MM.1S (cell line): Measurements from ENCODE around the gene RFFL.

Experiments used
- DNase-seq: peaks from one replicate; pipeline ENCODE4 v3.0.0-alpha.2; 2015
- H2AFZ ChIP-seq: fragments of 300-600 bp; sonication (generic); 2 replicates; pipeline ENCODE4 v1.6.0; 2016; ENCODE audit warnings: antibody characterized with exemption, low read length
- H3F3A ChIP-seq: fragments of 300-600 bp; sonication (generic); 2 replicates; pipeline ENCODE4 v1.6.1; 2016; ENCODE audit warnings: mild to moderate bottlenecking, antibody characterized with exemption, low read length, moderate library complexity, mixed read lengths; ENCODE audit not compliant: insufficient read depth
- H3K27ac ChIP-seq: fragments of 300-600 bp; sonication (generic); 2 replicates; pipeline ENCODE4 v1.5.1; 2016; ENCODE audit warnings: mild to moderate bottlenecking, low read length
- H3K27me3 ChIP-seq: fragments of 300-600 bp; sonication (generic); replicated peaks from 2 replicates; pipeline ENCODE4 v1.6.0; 2016; ENCODE audit warnings: low read length; ENCODE audit not compliant: insufficient read depth
- H3K36me3 ChIP-seq: fragments of 300-600 bp; sonication (generic); replicated peaks from 2 replicates; pipeline ENCODE4 v1.6.1; 2016; ENCODE audit warnings: mild to moderate bottlenecking, low read length, mixed read lengths; ENCODE audit not compliant: insufficient read depth
- H3K4me1 ChIP-seq: fragments of 300-600 bp; sonication (generic); 2 replicates; pipeline ENCODE4 v1.6.1; 2016; ENCODE audit warnings: low read length, mixed read lengths
- H3K4me2 ChIP-seq: fragments of 300-600 bp; sonication (generic); 2 replicates; pipeline ENCODE4 v1.6.0; 2016; ENCODE audit warnings: low read depth, low read length
- H3K4me3 ChIP-seq: fragments of 300-600 bp; sonication (generic); 2 replicates; pipeline ENCODE4 v1.5.1; 2016; ENCODE audit warnings: low read length, mixed read lengths
- H3K79me2 ChIP-seq: fragments of 300-600 bp; sonication (generic); 2 replicates; pipeline ENCODE4 v1.6.1; 2016; ENCODE audit warnings: mixed run types, low read length, mixed read lengths
- H3K9ac ChIP-seq: fragments of 300-600 bp; sonication (generic); 2 replicates; pipeline ENCODE4 v1.6.1; 2016; ENCODE audit warnings: low read length, mixed read lengths
- H3K9me2 ChIP-seq: fragments of 300-600 bp; sonication (generic); replicated peaks from 2 replicates; pipeline ENCODE4 v1.6.1; 2016; ENCODE audit warnings: mild to moderate bottlenecking, low read length, mixed read lengths; ENCODE audit not compliant: insufficient read depth
- H3K9me3 ChIP-seq: fragments of 300-600 bp; sonication (generic); replicated peaks from 2 replicates; pipeline ENCODE4 v1.6.1; 2016; ENCODE audit warnings: mild to moderate bottlenecking, low read length, mixed read lengths; ENCODE audit not compliant: insufficient read depth
- H4K20me1 ChIP-seq: fragments of 300-600 bp; sonication (generic); 2 replicates; pipeline ENCODE4 v1.6.1; 2016; ENCODE audit warnings: mild to moderate bottlenecking, low read length, moderate library complexity, mixed read lengths; ENCODE audit not compliant: insufficient read depth
- CTCF ChIP-seq: fragments of 300-600 bp; sonication (generic); IDR thresholded peaks from 2 replicates; pipeline ENCODE4 v1.5.1; 2016; ENCODE audit warnings: antibody characterized with exemption, low read length, mixed read lengths
- EZH2 ChIP-seq: fragments of 300-600 bp; sonication (generic); optimal IDR thresholded peaks from 2 replicates; pipeline ENCODE3; 2017; ENCODE audit warnings: low read depth, mild to moderate bottlenecking, antibody characterized with exemption, low read length, mixed read lengths
- EZH2phosphoT487 ChIP-seq: fragments of 300-600 bp; sonication (generic); IDR thresholded peaks from 2 replicates; pipeline ENCODE4 v1.6.1; 2018; ENCODE audit warnings: antibody characterized with exemption, low read length

The RFFL gene

DNA sequence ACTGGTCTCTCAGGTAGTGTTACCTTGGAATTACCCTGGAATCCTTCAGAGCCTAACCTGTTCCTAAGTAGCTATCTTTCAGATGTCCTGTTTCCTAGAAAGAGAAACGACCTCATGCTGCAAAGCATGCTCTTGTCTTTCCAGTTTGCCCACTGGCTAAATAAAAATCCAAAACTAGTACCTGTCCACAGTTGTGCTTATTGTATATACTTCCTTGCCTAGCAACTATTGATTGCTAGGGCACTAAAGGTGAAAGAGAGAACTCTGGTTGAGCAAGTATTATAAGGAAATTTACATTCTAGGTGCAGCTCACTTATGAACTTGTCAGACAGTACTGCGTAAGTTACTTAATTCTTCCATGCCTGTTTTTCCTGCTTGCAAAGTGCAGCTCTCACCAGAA is 44.7 kb downstream of the RFFL start:
- Histone ChIP-seq H3K27ac (no peak overlapping the region), H3K9me2 (no peaks in the 10 kb centered on the region), H3K4me2 (no peak overlapping the region), H2AFZ (no peak overlapping the region), H3K79me2 (peaks cover 6% of the 10 kb centered on the region), H3K4me3 (no peak overlapping the region), H3F3A (peaks cover 4% of the 10 kb centered on the region; the same call in 1 of the 2 replicates), H4K20me1 (no peaks in the 10 kb centered on the region), H3K27me3 (no peaks in the 10 kb centered on the region), H3K9ac (no peak overlapping the region), H3K4me1 (peaks cover 18% of the 10 kb centered on the region), H3K9me3 (no peaks in the 10 kb centered on the region), H3K36me3 (no peaks in the 10 kb centered on the region)
- no peak for DNase-seq
- TF ChIP-seq EZH2phosphoT487 (no peak), EZH2 (no peak), CTCF (no peak)

- Histone ChIP-seq H3K36me3 (no peaks in the 10 kb centered on the region), H3K79me2 (peaks cover 3% of the 10 kb centered on the region), H3F3A (no peaks in the 10 kb centered on the region)
Observed at GRCh38 chr17:35017021-35017420, 46.5 kb downstream of the RFFL start.

DNA sequence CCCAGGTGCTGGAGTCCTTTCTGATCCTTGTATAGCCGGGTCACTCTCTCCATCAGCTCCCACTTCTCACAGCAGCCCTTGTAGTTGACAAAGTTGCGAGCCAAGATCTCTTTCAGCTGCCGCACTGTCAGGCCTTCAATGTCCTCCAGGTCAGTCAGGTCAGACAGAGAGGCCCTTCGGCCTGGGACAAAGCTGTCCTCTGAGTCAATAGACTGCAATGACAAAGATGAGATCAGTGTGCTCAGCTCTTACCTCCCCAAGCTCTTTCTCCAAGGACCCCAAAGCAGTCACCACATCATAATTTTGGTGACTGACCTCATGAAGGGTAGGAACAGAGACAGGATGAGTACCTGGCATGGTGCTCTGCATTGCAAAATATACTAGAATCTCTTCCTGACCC is 47.1 kb downstream of the RFFL start:
- Histone ChIP-seq H3K9me2 (no peaks in the 10 kb centered on the region), H4K20me1 (no peaks in the 10 kb centered on the region), H3K79me2 (no peaks in the 10 kb centered on the region), H3K27ac (no peak overlapping the region), H3K36me3 (no peaks in the 10 kb centered on the region; the same call in 1 of the 2 replicates), H3K4me2 (no peak overlapping the region), H3K9me3 (no peaks in the 10 kb centered on the region), H3F3A (no peaks in the 10 kb centered on the region), H2AFZ (no peak overlapping the region), H3K27me3 (no peaks in the 10 kb centered on the region), H3K9ac (no peak overlapping the region), H3K4me1 (no peaks in the 10 kb centered on the region), H3K4me3 (no peak overlapping the region)
- DNase-seq, result no peak
- TF ChIP-seq CTCF, result no peak
- TF ChIP-seq EZH2, result no peak

More at GRCh38 chr17:35017021-35017420, 46.5 kb downstream of the RFFL start:
- H3K27ac ChIP-seq, result no peak overlapping the region
- H3K9me3 ChIP-seq, result no peaks in the 10 kb centered on the region
- no peaks in the 10 kb centered on the region for H4K20me1 ChIP-seq
- no peaks in the 10 kb centered on the region for H3K27me3 ChIP-seq
- peaks cover under 1% of the 10 kb centered on the region for H3K4me1 ChIP-seq
- H2AFZ ChIP-seq, result no peak overlapping the region
- H3K4me2 ChIP-seq, result no peak overlapping the region
- DNase-seq, result no peak
- no peaks in the 10 kb centered on the region for H3K9me2 ChIP-seq
- H3K9ac ChIP-seq, result no peak overlapping the region
- H3K4me3 ChIP-seq, result no peak overlapping the region
- TF ChIP-seq CTCF (no peak), EZH2 (no peak), EZH2phosphoT487 (no peak)
